CD14-positive monocyte (primary cell): ENCODE results near the gene SMARCA4. TPM values are rescaled to one million over a fixed set of nuclear protein-coding genes. Genes with fewer than 3 reads are reported as not detected.

ENCODE experiments used
- DNase-seq, 3 donors: peaks; one replicate each; pipeline ENCODE4 v3.0.0-alpha.2; 2011 to 2022
- H2AFZ ChIP-seq: 2 replicates; pipeline ENCODE4 v1.6.0; 2012; ENCODE audit warnings: mild to moderate bottlenecking, low read depth, low read length, inconsistent platforms; ENCODE audit not compliant: insufficient read depth, poor library complexity, severe bottlenecking
- H3K27ac ChIP-seq, 2 donors: 1 replicate in 1 of 2; 2 replicates in 1 of 2; pipeline ENCODE4 v1.5.1; 2012 to 2013; ENCODE audit warnings: low read length in 2 of 2, control low read depth in 1 of 2, inconsistent platforms in 1 of 2, low read depth in 1 of 2, mild to moderate bottlenecking in 1 of 2
- H3K27me3 ChIP-seq, 2 donors: one replicate each; pipeline versions ENCODE4 v1.6.0 to v1.6.1; 2011 to 2013; ENCODE audit warnings: low read length in 2 of 2; ENCODE audit not compliant: control insufficient read depth in 2 of 2, insufficient read depth in 2 of 2
- H3K36me3 ChIP-seq, 2 donors: replicated peaks in 1 of 2; 1 replicate in 1 of 2; 2 replicates in 1 of 2; pipeline versions ENCODE4 v1.5.1 to v1.6.1; 2012 to 2013; ENCODE audit warnings: low read length in 2 of 2, control low read depth in 1 of 2, inconsistent platforms in 1 of 2, mild to moderate bottlenecking in 1 of 2; ENCODE audit not compliant: insufficient read depth in 2 of 2, control insufficient read depth in 1 of 2
- H3K4me1 ChIP-seq, 2 donors: 1 replicate in 1 of 2; 2 replicates in 1 of 2; pipeline versions ENCODE4 v1.5.1 to v1.6.1; 2012 to 2013; ENCODE audit warnings: low read length in 2 of 2, control low read depth in 1 of 2, inconsistent platforms in 1 of 2, mild to moderate bottlenecking in 1 of 2, moderate library complexity in 1 of 2; ENCODE audit not compliant: insufficient read depth in 2 of 2, control insufficient read depth in 1 of 2
- H3K4me2 ChIP-seq: replicated peaks from 2 replicates; pipeline ENCODE3; 2012; ENCODE audit warnings: low read length, moderate library complexity, mild to moderate bottlenecking; ENCODE audit not compliant: poor library complexity, severe bottlenecking; ENCODE audit errors: extremely low read depth
- H3K4me3 ChIP-seq, 3 experiments: fragments of 200-600 bp in 1 of 3; sonication (generic) in 1 of 3; replicated peaks in 1 of 3; 1 replicate in 2 of 3; 2 replicates in 1 of 3; pipeline ENCODE4 v1.5.1; 2011 to 2013; ENCODE audit warnings: low read length in 3 of 3, mild to moderate bottlenecking in 3 of 3, control low read depth in 2 of 3, low read depth in 2 of 3, inconsistent platforms in 1 of 3, moderate library complexity in 1 of 3
- H3K79me2 ChIP-seq: 2 replicates; pipeline ENCODE4 v1.6.0; 2012; ENCODE audit warnings: mild to moderate bottlenecking, control low read depth, inconsistent platforms, low read length, moderate library complexity; ENCODE audit not compliant: insufficient read depth
- H3K9ac ChIP-seq: 2 replicates; pipeline ENCODE4 v1.6.0; 2017; ENCODE audit warnings: low read length, mild to moderate bottlenecking; ENCODE audit not compliant: insufficient read depth, poor library complexity, severe bottlenecking
- H3K9me3 ChIP-seq, 2 donors: replicated peaks in 1 of 2; 1 replicate in 1 of 2; 2 replicates in 1 of 2; pipeline versions ENCODE4 v1.5.1 to v1.6.1; 2012 to 2013; ENCODE audit warnings: low read length in 2 of 2, control low read depth in 1 of 2; ENCODE audit not compliant: control insufficient read depth in 1 of 2, insufficient read depth in 1 of 2
- H4K20me1 ChIP-seq: 2 replicates; pipeline ENCODE4 v1.6.0; 2012; ENCODE audit warnings: mild to moderate bottlenecking, low read length, control low read depth, moderate library complexity; ENCODE audit not compliant: insufficient read depth
- H3K27ac Mint-ChIP-seq, 7 donors: one replicate each; pipeline ENCODE4 v1.8.0; 2020; ENCODE audit warnings: mild to moderate bottlenecking in 7 of 7, mixed read lengths in 7 of 7, moderate library complexity in 6 of 7, inconsistent platforms in 2 of 7
- H3K27me3 Mint-ChIP-seq, 3 donors: one replicate each; pipeline ENCODE4 v1.8.0; 2021 to 2022; ENCODE audit warnings: low read depth in 3 of 3, mild to moderate bottlenecking in 3 of 3, mixed read lengths in 3 of 3, moderate library complexity in 3 of 3, inconsistent platforms in 1 of 3
- H3K36me3 Mint-ChIP-seq, 2 donors: one replicate each; pipeline ENCODE4 v1.8.0; 2020; ENCODE audit warnings: mixed read lengths in 2 of 2, inconsistent platforms in 1 of 2, mild to moderate bottlenecking in 1 of 2
- H3K4me1 Mint-ChIP-seq: one replicate; pipeline ENCODE4 v1.8.0; 2020; ENCODE audit warnings: mild to moderate bottlenecking, mixed read lengths
- H3K4me3 Mint-ChIP-seq, 2 donors: one replicate each; pipeline ENCODE4 v1.8.0; 2020; ENCODE audit warnings: mild to moderate bottlenecking in 2 of 2, mixed read lengths in 2 of 2, moderate library complexity in 1 of 2
- H3K9me3 Mint-ChIP-seq, 7 donors: one replicate each; pipeline ENCODE4 v1.8.0; 2020 to 2022; ENCODE audit warnings: mixed read lengths in 7 of 7, mild to moderate bottlenecking in 6 of 7, moderate library complexity in 6 of 7, inconsistent platforms in 2 of 7
- WGBS: methylation state at CpG from one replicate; pipeline ENCODE4 v1.1.5; 2013; ENCODE audit warnings: missing lambda C conversion rate; ENCODE audit not compliant: insufficient coverage; 5-methylcytosine and 5-hydroxymethylcytosine counted together
- intact Hi-C, 2 donors: fragments of 100-400 bp; cut with micrococcal nuclease; formaldehyde crosslinking; loops; one replicate each; pipeline versions ENCODE4 v1.15.0 to v1.15.1; 2023
- polyA plus RNA-seq, 3 donors: library from polyadenylated mRNA; depleted of rRNA in 1 of 3; unstranded in 2 of 3; stranded (reverse) in 1 of 3; fragments of 300-500 nt in 2 of 3; fragments of >200 nt in 1 of 3; fragmentation: Illumina TruSeq in 2 of 3; gene quantifications; 1 replicate in 2 of 3; 2 replicates in 1 of 3; pipeline ENCODE4 v1.2.3, GENCODE V29; 2012 to 2021
- TF ChIP-seq, protein P1 (sequence below): fragments of 200-600 bp; IDR thresholded peaks from one replicate; pipeline ENCODE4 v1.8.0; 2022; ENCODE audit warnings: antibody characterized with exemption, mild to moderate bottlenecking

SMARCA4 gene
- polyA plus RNA-seq, 3 donors = 5.1 to 53.3 (median 7.0) TPM

DNA sequence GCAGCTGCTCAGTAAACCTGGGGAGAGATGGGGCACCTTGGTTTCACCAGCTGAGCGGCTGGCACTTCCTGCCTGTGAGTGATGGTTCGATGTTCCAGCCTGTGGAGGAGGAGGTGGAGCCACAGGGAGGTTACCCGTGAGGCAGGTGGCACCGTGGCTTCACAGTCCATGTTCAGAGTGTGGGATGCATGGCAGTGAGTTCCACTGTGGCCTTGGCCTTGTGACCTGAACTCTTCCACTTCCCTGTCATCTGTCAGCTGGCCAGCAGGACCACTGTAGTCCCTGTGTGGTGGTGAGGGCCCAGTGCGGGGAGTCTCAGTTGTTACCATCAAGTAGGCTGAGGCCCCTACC lies 16.9 kb downstream of the SMARCA4 start:
- Mint-ChIP-seq H3K4me3 (no peak overlapping the region), H3K4me1 (peaks cover 34% of the 10 kb centered on the region), H3K36me3 (peaks cover 2 to 19% of the 10 kb centered on the region in 2 donors), H3K9me3 (peaks cover 0 to 7% (median 0%) of the 10 kb centered on the region in 7 donors), H3K27ac (peak overlapping the region in 4 of 7 donors; percentile 1 to 75 (median 36)), H3K27me3 (no peaks in the 10 kb centered on the region)
- Histone ChIP-seq H3K27me3 (no peaks in the 10 kb centered on the region), H3K9ac (no peak overlapping the region), H3K27ac (peak overlapping the region in 1 of 2 donors; percentile 46), H3K79me2 (peaks cover 93% of the 10 kb centered on the region), H3K4me1 (peaks cover 13 to 16% of the 10 kb centered on the region in 2 donors), H4K20me1 (peaks cover 87% of the 10 kb centered on the region), H2AFZ (no peak overlapping the region), H3K36me3 (peaks cover 0 to 9% of the 10 kb centered on the region in 2 donors), H3K4me2 (no peak overlapping the region), H3K4me3 (no peak overlapping the region), H3K9me3 (no peaks in the 10 kb centered on the region)
- intact Hi-C loops = no loop called here
- 44% methylated on average over 4 of the region's 5 CpGs for WGBS
- no peak for DNase-seq
- TF ChIP-seq, protein P1, sequence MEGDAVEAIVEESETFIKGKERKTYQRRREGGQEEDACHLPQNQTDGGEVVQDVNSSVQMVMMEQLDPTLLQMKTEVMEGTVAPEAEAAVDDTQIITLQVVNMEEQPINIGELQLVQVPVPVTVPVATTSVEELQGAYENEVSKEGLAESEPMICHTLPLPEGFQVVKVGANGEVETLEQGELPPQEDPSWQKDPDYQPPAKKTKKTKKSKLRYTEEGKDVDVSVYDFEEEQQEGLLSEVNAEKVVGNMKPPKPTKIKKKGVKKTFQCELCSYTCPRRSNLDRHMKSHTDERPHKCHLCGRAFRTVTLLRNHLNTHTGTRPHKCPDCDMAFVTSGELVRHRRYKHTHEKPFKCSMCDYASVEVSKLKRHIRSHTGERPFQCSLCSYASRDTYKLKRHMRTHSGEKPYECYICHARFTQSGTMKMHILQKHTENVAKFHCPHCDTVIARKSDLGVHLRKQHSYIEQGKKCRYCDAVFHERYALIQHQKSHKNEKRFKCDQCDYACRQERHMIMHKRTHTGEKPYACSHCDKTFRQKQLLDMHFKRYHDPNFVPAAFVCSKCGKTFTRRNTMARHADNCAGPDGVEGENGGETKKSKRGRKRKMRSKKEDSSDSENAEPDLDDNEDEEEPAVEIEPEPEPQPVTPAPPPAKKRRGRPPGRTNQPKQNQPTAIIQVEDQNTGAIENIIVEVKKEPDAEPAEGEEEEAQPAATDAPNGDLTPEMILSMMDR = no peak

DNA sequence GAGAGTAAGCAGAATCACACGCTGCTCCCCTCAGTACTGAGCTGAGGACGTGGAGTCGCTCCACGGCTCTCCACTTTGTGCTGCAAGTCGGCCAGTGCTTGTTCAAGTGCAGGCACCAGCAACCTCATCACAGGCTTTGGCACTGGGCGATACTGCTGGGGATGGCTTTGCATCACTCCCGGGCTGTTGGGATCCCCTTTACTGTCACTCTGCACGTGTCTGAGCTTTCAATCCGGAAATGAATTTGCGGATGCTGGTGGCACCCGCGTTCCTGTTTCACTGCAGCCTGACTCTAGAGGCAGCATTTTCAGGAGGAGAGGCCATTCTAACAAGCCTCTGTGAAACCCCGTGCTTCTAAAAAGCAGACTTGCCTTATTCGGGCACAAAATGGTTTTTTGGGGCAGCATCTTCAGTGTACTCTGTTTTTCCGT lies 19.1 kb downstream of the SMARCA4 start:
- peak; percentile 49 to 71 (median 54) for DNase-seq
- H3K9me3 Mint-ChIP-seq = no peaks in the 10 kb centered on the region
- peaks cover 91% of the 10 kb centered on the region for H4K20me1 ChIP-seq

More for the DNA sequence above, 19.1 kb downstream of the SMARCA4 start:
- Histone ChIP-seq H3K4me3 (no peak overlapping the region), H3K27me3 (no peaks in the 10 kb centered on the region), H2AFZ (no peak overlapping the region), H3K4me1 (peaks cover 11 to 13% of the 10 kb centered on the region in 2 donors), H3K27ac (peak overlapping the region; percentile 5 to 23), H3K9ac (no peak overlapping the region), H3K79me2 (peaks cover 97% of the 10 kb centered on the region), H3K9me3 (no peaks in the 10 kb centered on the region), H3K4me2 (no peak overlapping the region), H3K36me3 (peaks cover 13 to 26% of the 10 kb centered on the region in 2 donors)
- 56% methylated on average over 15 of the region's 15 CpGs for WGBS
- TF ChIP-seq, protein P1 = peak; percentile 25
- Mint-ChIP-seq H3K4me3 (peak overlapping the region in 1 of 2 donors; percentile 39), H3K36me3 (peaks cover 12 to 26% of the 10 kb centered on the region in 2 donors), H3K27me3 (no peaks in the 10 kb centered on the region), H3K27ac (peak overlapping the region; percentile 46 to 86 (median 77)), H3K4me1 (peaks cover 23% of the 10 kb centered on the region)
- intact Hi-C loops = no loop called here
